Left ventricle myocardium inferior (tissue), 1 donor: Measurements from ENCODE around the gene ZNF2. TPM values are rescaled to one million over a fixed set of nuclear protein-coding genes. Genes with fewer than 3 reads are reported as not detected.
"Not testable (repeated sequence)": the region's sequence is repeated elsewhere in the genome, so short reads cannot be mapped to it uniquely, and the experiment has no call there.

ENCODE experiments used
- DNase-seq: peaks from one replicate; pipeline ENCODE4 v3.0.0-alpha.2; 2020
- H3K27ac ChIP-seq: fragments of 200-600 bp; replicated peaks from 2 replicates; pipeline ENCODE4 v1.8.0; 2021
- H3K27me3 ChIP-seq: fragments of 200-600 bp; 2 replicates; pipeline ENCODE4 v1.8.0; 2021; ENCODE audit warnings: low read depth
- H3K36me3 ChIP-seq: fragments of 200-600 bp; 2 replicates; pipeline ENCODE4 v1.8.0; 2021
- H3K4me1 ChIP-seq: fragments of 200-600 bp; 2 replicates; pipeline ENCODE4 v1.8.0; 2021
- H3K4me3 ChIP-seq: fragments of 200-600 bp; 2 replicates; pipeline ENCODE4 v1.8.0; 2021; ENCODE audit warnings: mild to moderate bottlenecking, moderate library complexity
- H3K9me3 ChIP-seq: fragments of 200-600 bp; replicated peaks from 2 replicates; pipeline ENCODE4 v1.8.0; 2021
- intact Hi-C: fragments of 100-400 bp; cut with micrococcal nuclease; formaldehyde crosslinking; loops from one replicate; pipeline ENCODE4 v1.11.0; 2022
- total RNA-seq: library from RNA; stranded (reverse); fragmentation: NEBNext Ultra II Directional; extraction: Animal tissue kit (Norgen Biotek cat#: 25700); gene quantifications from one replicate; pipeline ENCODE4 v1.2.1, GENCODE V29; 2021
- TF ChIP-seq, protein P1 (sequence below): fragments of 200-600 bp; IDR thresholded peaks from 2 replicates; pipeline ENCODE4 v1.8.0; 2021; ENCODE audit warnings: antibody characterized with exemption, mild to moderate bottlenecking, borderline replicate concordance
- donor health status: DM: no; HTN: yes; CAD: no; lungs with severe emphysema.

Gene ZNF2
- total RNA-seq, 1 donor from 2014 or later = 3.4 TPM

- Histone ChIP-seq H3K36me3 (peaks cover 61% of the 10 kb centered on the region), H3K9me3 (peaks cover 30% of the 10 kb centered on the region), H3K4me1 (peaks cover 10% of the 10 kb centered on the region), H3K27me3 (no peaks in the 10 kb centered on the region), H3K4me3 (no peak overlapping the region), H3K27ac (no peak overlapping the region)
- intact Hi-C loops = no loop called here
- DNase-seq = no peak
- TF ChIP-seq, protein P1, sequence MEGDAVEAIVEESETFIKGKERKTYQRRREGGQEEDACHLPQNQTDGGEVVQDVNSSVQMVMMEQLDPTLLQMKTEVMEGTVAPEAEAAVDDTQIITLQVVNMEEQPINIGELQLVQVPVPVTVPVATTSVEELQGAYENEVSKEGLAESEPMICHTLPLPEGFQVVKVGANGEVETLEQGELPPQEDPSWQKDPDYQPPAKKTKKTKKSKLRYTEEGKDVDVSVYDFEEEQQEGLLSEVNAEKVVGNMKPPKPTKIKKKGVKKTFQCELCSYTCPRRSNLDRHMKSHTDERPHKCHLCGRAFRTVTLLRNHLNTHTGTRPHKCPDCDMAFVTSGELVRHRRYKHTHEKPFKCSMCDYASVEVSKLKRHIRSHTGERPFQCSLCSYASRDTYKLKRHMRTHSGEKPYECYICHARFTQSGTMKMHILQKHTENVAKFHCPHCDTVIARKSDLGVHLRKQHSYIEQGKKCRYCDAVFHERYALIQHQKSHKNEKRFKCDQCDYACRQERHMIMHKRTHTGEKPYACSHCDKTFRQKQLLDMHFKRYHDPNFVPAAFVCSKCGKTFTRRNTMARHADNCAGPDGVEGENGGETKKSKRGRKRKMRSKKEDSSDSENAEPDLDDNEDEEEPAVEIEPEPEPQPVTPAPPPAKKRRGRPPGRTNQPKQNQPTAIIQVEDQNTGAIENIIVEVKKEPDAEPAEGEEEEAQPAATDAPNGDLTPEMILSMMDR = no peak
Measured at GRCh38 chr2:95181774-95182173, 16.2 kb downstream of the ZNF2 start.

- no peak for DNase-seq
- Histone ChIP-seq H3K27ac (no peak overlapping the region), H3K4me1 (no peaks in the 10 kb centered on the region), H3K9me3 (peaks cover 30% of the 10 kb centered on the region), H3K4me3 (no peak overlapping the region), H3K36me3 (peaks cover 32% of the 10 kb centered on the region), H3K27me3 (no peaks in the 10 kb centered on the region)
- intact Hi-C loops = no loop called here
- TF ChIP-seq, protein P1 = no peak
Measured at GRCh38 chr2:95185197-95185596, 19.6 kb downstream of the ZNF2 start.

- Histone ChIP-seq H3K4me3 (no peak overlapping the region), H3K36me3 (peaks cover 24% of the 10 kb centered on the region), H3K4me1 (no peaks in the 10 kb centered on the region), H3K27me3 (no peaks in the 10 kb centered on the region), H3K27ac (no peak overlapping the region), H3K9me3 (peaks cover 22% of the 10 kb centered on the region)
- DNase-seq = no peak
- TF ChIP-seq, protein P1 = no peak
- intact Hi-C loops = no loop called here
Measured at GRCh38 chr2:95185973-95186372, 20.4 kb downstream of the ZNF2 start.

- H3K36me3 ChIP-seq, H3K4me3 ChIP-seq, intact Hi-C loops, H3K27ac ChIP-seq, H3K27me3 ChIP-seq, H3K9me3 ChIP-seq, H3K4me1 ChIP-seq: not testable (repeated sequence)
- TF ChIP-seq, protein P1 = peak; percentile 73
- peak; percentile 62 for DNase-seq
Measured at GRCh38 chr2:95192956-95193355, 27.3 kb downstream of the ZNF2 start.

DNA sequence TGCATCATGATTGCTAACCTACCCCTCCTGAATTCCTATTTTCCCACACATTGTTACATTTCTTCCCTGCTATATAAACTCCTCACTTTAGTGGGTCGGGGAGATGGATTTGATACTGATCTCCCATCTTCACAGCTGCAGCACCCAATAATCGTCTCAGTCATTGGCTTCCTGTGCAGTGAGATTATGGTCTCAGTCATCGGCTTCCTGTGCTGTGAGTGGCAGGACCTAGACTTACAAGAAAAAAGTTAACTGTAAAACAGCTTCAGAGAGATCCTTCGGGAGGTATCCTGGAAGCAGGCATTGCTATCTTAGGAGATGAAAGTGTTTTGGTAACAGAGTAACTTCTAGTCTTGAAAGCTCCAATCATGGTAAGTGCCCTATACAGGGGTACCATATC lies 38.3 kb downstream of the ZNF2 start:
- Histone ChIP-seq H3K27me3 (no peaks in the 10 kb centered on the region), H3K27ac (no peak overlapping the region), H3K36me3 (peaks cover 7% of the 10 kb centered on the region), H3K4me3 (no peak overlapping the region), H3K4me1 (peaks cover 28% of the 10 kb centered on the region), H3K9me3 (peaks cover under 1% of the 10 kb centered on the region)
- DNase-seq = no peak
- TF ChIP-seq, protein P1 = no peak
- intact Hi-C loops = no loop called here

GRCh38 chr2:95204396-95204795 lies 38.8 kb downstream of the ZNF2 start:
- intact Hi-C loops = no loop called here
- H3K4me3 ChIP-seq = no peak overlapping the region
- DNase-seq = no peak

More at GRCh38 chr2:95204396-95204795, 38.8 kb downstream of the ZNF2 start:
- Histone ChIP-seq H3K27ac (no peak overlapping the region), H3K27me3 (no peaks in the 10 kb centered on the region), H3K4me1 (peaks cover 28% of the 10 kb centered on the region), H3K36me3 (peaks cover 12% of the 10 kb centered on the region), H3K9me3 (peaks cover 5% of the 10 kb centered on the region)
- TF ChIP-seq, protein P1 = no peak
